ENCODE results near the gene S100B.
"Not testable (repeated sequence)": the region's sequence is repeated elsewhere in the genome, so short reads cannot be mapped to it uniquely, and the experiment has no call there.

Gene S100B

DNA sequence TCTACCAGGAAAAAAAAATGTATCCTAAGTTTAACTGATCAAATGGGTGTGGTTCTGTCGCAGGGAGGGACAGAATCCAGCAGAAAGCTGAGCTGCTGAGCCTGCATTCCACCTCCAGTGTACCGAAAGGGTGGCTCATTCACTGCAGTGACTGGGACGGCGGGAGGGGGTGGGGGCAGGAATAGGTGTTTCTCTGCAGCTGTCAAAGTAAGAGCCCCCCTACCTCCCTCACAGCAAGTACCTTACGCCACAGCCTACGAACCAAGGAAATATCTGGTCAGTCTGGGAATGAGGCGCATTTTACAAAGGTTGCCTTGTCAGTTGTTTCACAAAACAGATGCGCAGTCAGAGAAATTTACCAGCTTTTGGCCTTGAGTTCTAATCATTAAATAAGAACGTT is 1.7 kb downstream of the S100B start:
- DNase-seq (ENCODE audit: low spot score in 2 of 2): no peak
- ATAC-seq (ENCODE audit: low read depth): no peak
- Mint-ChIP-seq H3K36me3 (no peaks in the 10 kb centered on the region), H3K4me3 (no peak overlapping the region), H3K4me1 (peaks cover 6% of the 10 kb centered on the region), H3K27me3 (peaks cover 10% of the 10 kb centered on the region), H3K9me3 (no peaks in the 10 kb centered on the region), H3K27ac (no peak overlapping the region)

- no peak overlapping the region for H3K27ac Mint-ChIP-seq
- no peaks in the 10 kb centered on the region for H3K9me3 Mint-ChIP-seq
- DNase-seq (ENCODE audit: low spot score in 2 of 2) (no peak), ATAC-seq (ENCODE audit: low read depth) (no peak)
- no peaks in the 10 kb centered on the region for H3K36me3 Mint-ChIP-seq
- H3K27me3 Mint-ChIP-seq: peaks cover 3% of the 10 kb centered on the region
- peaks cover under 1% of the 10 kb centered on the region for H3K4me1 Mint-ChIP-seq
- no peak overlapping the region for H3K4me3 Mint-ChIP-seq
Measured at GRCh38 chr21:46600978-46601377, 3.9 kb downstream of the S100B start.

DNA sequence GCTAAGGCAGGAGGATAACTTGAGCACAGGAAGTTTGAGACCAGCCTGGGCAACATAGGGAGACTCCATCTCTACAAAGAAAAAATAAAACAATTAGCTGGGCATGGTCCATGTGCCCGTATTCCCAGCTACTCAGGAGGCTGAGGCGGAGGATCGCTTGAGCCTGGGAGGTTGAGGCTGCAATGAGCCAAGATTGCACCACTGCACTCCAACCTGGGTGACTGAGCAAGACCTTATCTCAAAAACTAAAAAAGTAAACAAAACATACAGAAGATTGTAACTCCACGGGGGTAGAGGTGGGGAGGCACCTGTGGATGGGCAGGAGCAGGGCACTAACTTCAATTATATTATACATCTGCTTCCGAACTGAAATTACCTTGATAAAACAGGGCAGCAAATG is 4.6 kb downstream of the S100B start:
- no peak for DNase-seq (ENCODE audit: low spot score in 2 of 2)
- ATAC-seq (ENCODE audit: low read depth): no peak
- no peaks in the 10 kb centered on the region for H3K36me3 Mint-ChIP-seq
- no peak overlapping the region for H3K4me3 Mint-ChIP-seq
- no peaks in the 10 kb centered on the region for H3K4me1 Mint-ChIP-seq
- H3K9me3 Mint-ChIP-seq: no peaks in the 10 kb centered on the region
- no peak overlapping the region for H3K27ac Mint-ChIP-seq
- H3K27me3 Mint-ChIP-seq: peaks cover 3% of the 10 kb centered on the region

- DNase-seq (ENCODE audit: low spot score in 2 of 2): no peak
- H3K27ac Mint-ChIP-seq: no peak overlapping the region
- H3K4me3 Mint-ChIP-seq: no peak overlapping the region
- ATAC-seq (ENCODE audit: low read depth): no peak
- H3K27me3 Mint-ChIP-seq: peaks cover 3% of the 10 kb centered on the region
- no peaks in the 10 kb centered on the region for H3K36me3 Mint-ChIP-seq
- H3K4me1 Mint-ChIP-seq: no peaks in the 10 kb centered on the region
- H3K9me3 Mint-ChIP-seq: no peaks in the 10 kb centered on the region
Measured at GRCh38 chr21:46598581-46599572, 6.0 kb downstream of the S100B start.

DNA sequence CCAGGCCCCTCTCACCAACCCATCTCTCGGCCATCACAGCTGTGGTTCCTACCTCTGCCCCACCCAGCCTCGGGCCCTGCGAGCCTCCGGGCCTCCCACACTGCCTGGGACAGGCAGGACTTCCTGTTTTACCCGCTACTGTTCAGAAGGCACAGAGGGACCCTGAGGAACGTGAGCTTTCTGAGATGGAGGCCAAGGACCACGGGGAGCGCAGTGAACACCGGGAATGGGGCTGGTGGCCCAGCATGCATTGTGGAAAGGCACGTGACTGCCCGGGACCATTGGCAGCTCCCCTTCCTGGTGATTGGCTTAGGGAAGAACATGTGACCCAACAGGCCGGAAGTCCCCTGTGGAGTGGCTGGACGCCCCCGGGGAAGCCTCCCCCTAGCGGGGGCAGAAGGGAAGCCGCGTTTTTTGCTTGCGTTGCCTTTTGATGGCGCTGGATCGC is 7.0 kb downstream of the S100B start:
- DNase-seq (ENCODE audit: low spot score in 2 of 2) (no peak), ATAC-seq (ENCODE audit: low read depth) (no peak)
- peaks cover 3% of the 10 kb centered on the region for H3K27me3 Mint-ChIP-seq
- no peaks in the 10 kb centered on the region for H3K4me1 Mint-ChIP-seq
- peaks cover 3% of the 10 kb centered on the region for H3K9me3 Mint-ChIP-seq
- no peak overlapping the region for H3K27ac Mint-ChIP-seq
- no peak overlapping the region for H3K4me3 Mint-ChIP-seq
- H3K36me3 Mint-ChIP-seq: no peaks in the 10 kb centered on the region

GRCh38 chr21:46597031-46597430 is 7.9 kb downstream of the S100B start:
- peaks cover 3% of the 10 kb centered on the region for H3K27me3 Mint-ChIP-seq

GRCh38 chr21:46596201-46596600 is 8.7 kb downstream of the S100B start:
- ATAC-seq (ENCODE audit: low read depth) (no peak), DNase-seq (ENCODE audit: low spot score in 2 of 2) (no peak)
- no peaks in the 10 kb centered on the region for H3K4me1 Mint-ChIP-seq
- H3K27ac Mint-ChIP-seq: no peak overlapping the region
- peaks cover 3% of the 10 kb centered on the region for H3K27me3 Mint-ChIP-seq
- H3K36me3 Mint-ChIP-seq: no peaks in the 10 kb centered on the region
- H3K4me3 Mint-ChIP-seq: no peak overlapping the region
- H3K9me3 Mint-ChIP-seq: peaks cover 11% of the 10 kb centered on the region

More at GRCh38 chr21:46597031-46597430, 7.9 kb downstream of the S100B start:
- DNase-seq (ENCODE audit: low spot score in 2 of 2) (no peak), ATAC-seq (ENCODE audit: low read depth) (no peak)
- Mint-ChIP-seq H3K4me3 (no peak overlapping the region), H3K36me3 (no peaks in the 10 kb centered on the region), H3K9me3 (peaks cover 4% of the 10 kb centered on the region), H3K4me1 (no peaks in the 10 kb centered on the region), H3K27ac (no peak overlapping the region)

GRCh38 chr21:46594276-46594675 is 10.6 kb downstream of the S100B start:
- DNase-seq (ENCODE audit: low spot score in 2 of 2): no peak
- ATAC-seq (ENCODE audit: low read depth): no peak
- H3K27ac Mint-ChIP-seq: no peak overlapping the region
- H3K9me3 Mint-ChIP-seq: peaks cover 20% of the 10 kb centered on the region
- H3K36me3 Mint-ChIP-seq: peaks cover 4% of the 10 kb centered on the region
- no peaks in the 10 kb centered on the region for H3K27me3 Mint-ChIP-seq
- H3K4me3 Mint-ChIP-seq: no peak overlapping the region
- no peaks in the 10 kb centered on the region for H3K4me1 Mint-ChIP-seq

DNA sequence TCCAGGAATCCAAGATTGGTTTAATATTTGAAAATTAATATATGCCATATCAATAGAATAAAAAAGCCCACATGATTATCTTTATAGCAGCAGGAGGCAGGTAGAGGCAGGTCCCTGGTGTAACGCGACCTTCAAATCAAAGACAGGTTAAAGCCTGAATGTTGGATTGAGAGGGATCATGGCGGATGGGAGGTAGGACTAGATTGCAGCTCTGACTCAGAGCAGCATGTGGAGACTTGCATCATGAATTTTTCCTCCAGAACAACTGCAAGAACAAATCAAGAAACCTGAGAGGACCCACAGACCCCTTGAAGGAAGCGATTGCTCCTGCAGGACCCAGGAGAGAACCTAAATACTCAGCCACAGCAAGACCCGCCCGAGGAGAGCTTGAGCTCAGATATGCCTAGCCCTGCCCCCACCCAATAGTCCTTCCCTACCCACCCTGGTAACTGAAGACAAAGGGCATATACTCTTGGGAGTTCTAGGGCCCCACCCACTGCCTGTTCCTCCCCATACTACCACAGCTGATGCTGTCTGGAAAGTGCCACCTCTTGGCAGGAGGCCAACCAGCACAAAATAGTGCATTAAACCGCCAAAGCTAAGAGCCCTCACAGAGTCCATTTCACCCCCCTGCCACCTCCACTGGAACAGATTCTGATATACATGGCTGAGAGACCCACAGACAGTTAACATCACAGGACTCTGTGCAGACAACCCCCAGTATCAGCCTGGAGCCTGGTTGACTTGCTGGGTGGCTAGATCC is 19.5 kb downstream of the S100B start:
- DNase-seq (ENCODE audit: low spot score in 2 of 2): no peak
- Mint-ChIP-seq H3K36me3 (peaks cover 35% of the 10 kb centered on the region), H3K27me3 (peaks cover 5% of the 10 kb centered on the region), H3K4me1 (no peaks in the 10 kb centered on the region), H3K27ac (no peak overlapping the region), H3K4me3 (no peak overlapping the region), H3K9me3 (peaks cover 39% of the 10 kb centered on the region)
- ATAC-seq (ENCODE audit: low read depth): no peak

DNA sequence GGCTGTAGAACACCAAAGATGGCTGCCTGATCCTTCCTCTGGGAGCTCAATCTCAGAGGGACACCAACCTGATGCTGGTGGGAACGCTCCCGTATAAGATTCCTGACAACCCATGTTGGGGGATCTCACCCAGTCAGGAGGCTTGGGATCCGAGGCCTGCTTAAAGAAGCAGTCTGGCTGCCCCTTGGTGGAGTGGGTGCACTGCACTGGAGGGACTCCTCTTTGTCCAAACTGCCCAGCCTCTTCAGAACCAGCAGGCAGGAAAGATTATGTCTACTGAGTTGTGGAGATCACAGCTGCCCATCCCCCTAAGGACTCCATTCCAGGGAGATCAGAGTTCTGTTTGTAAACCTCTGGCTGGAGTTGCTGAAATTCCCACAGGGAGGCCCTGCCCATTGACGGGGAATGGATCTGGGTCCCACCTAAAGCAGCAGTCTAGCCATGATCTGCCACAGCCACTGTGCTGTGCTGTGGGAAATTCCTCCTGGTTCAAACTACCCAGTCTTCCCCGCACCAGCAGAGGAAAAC is 23.0 kb downstream of the S100B start:
- no peak for ATAC-seq (ENCODE audit: low read depth)
- no peak overlapping the region for H3K4me3 Mint-ChIP-seq
- H3K9me3 Mint-ChIP-seq: peaks cover 32% of the 10 kb centered on the region
- peaks cover 4% of the 10 kb centered on the region for H3K27me3 Mint-ChIP-seq
- no peaks in the 10 kb centered on the region for H3K4me1 Mint-ChIP-seq
- DNase-seq (ENCODE audit: low spot score in 2 of 2): no peak
- peaks cover 47% of the 10 kb centered on the region for H3K36me3 Mint-ChIP-seq
- H3K27ac Mint-ChIP-seq: no peak overlapping the region

- Mint-ChIP-seq H3K9me3 (peaks cover 29% of the 10 kb centered on the region), H3K36me3 (peaks cover 47% of the 10 kb centered on the region)
- H3K27ac Mint-ChIP-seq; H3K27me3 Mint-ChIP-seq; ATAC-seq (ENCODE audit: low read depth); H3K4me1 Mint-ChIP-seq; DNase-seq (ENCODE audit: low spot score in 2 of 2); H3K4me3 Mint-ChIP-seq: not testable (repeated sequence)
Measured at GRCh38 chr21:46579394-46579793, 25.5 kb downstream of the S100B start.

- H3K27ac Mint-ChIP-seq; H3K4me1 Mint-ChIP-seq; H3K4me3 Mint-ChIP-seq; H3K27me3 Mint-ChIP-seq; ATAC-seq (ENCODE audit: low read depth); DNase-seq (ENCODE audit: low spot score in 2 of 2): not testable (repeated sequence)
- peaks cover 28% of the 10 kb centered on the region for H3K9me3 Mint-ChIP-seq
- peaks cover 39% of the 10 kb centered on the region for H3K36me3 Mint-ChIP-seq
Measured at GRCh38 chr21:46577786-46578185, 27.1 kb downstream of the S100B start.

DNA sequence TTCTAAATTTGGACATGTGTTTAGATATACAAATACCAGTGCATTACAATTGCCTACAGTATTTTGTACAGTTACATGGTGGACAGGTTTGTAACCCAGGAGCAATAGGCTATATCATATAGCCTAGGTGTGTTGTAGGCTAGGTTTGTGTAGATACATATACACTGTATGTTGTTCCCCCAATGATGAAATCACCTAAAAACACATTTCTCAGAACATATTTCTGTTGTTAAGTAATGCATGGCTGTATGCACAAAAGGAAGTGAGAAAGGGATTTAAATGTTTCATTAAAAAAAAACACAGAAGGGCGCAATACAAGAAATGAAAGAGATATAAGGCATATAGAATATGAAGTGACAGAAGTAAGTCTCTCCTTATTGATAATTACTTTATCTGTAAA is 32.0 kb downstream of the S100B start:
- H3K27ac Mint-ChIP-seq: no peak overlapping the region
- ATAC-seq (ENCODE audit: low read depth): no peak
- H3K36me3 Mint-ChIP-seq: peaks cover 28% of the 10 kb centered on the region
- H3K9me3 Mint-ChIP-seq: peaks cover 18% of the 10 kb centered on the region
- no peak for DNase-seq (ENCODE audit: low spot score in 2 of 2)
- no peaks in the 10 kb centered on the region for H3K4me1 Mint-ChIP-seq
- no peak overlapping the region for H3K4me3 Mint-ChIP-seq
- no peaks in the 10 kb centered on the region for H3K27me3 Mint-ChIP-seq

- Mint-ChIP-seq H3K4me1 (no peaks in the 10 kb centered on the region), H3K4me3 (no peak overlapping the region), H3K36me3 (peaks cover 38% of the 10 kb centered on the region), H3K9me3 (peaks cover 17% of the 10 kb centered on the region), H3K27ac (no peak overlapping the region), H3K27me3 (no peaks in the 10 kb centered on the region)
- ATAC-seq (ENCODE audit: low read depth): no peak
- DNase-seq (ENCODE audit: low spot score in 2 of 2): no peak
Measured at GRCh38 chr21:46570631-46571030, 34.3 kb downstream of the S100B start.
